GM06990 (cell line): ENCODE results near the gene USP11.

Source experiments
- DNase-seq: peaks from one replicate; pipeline ENCODE4 v3.0.0-alpha.2; 2011; ENCODE audit not compliant: insufficient read length; ENCODE audit errors: extremely low read depth
- H3K27me3 ChIP-seq: replicated peaks from 2 replicates; pipeline ENCODE4 v1.6.0; 2011; ENCODE audit warnings: low read length; ENCODE audit not compliant: control insufficient read depth, insufficient read depth
- H3K36me3 ChIP-seq: 2 replicates; pipeline ENCODE4 v1.5.1; 2011; ENCODE audit warnings: low read length; ENCODE audit not compliant: control insufficient read depth, insufficient read depth
- H3K4me3 ChIP-seq: replicated peaks from 2 replicates; pipeline ENCODE4 v1.5.1; 2011; ENCODE audit warnings: low read depth, mild to moderate bottlenecking, control low read depth, low read length
- TF ChIP-seq, protein P1 (sequence below): IDR thresholded peaks from 2 replicates; pipeline ENCODE4 v1.5.1; 2011; ENCODE audit warnings: low read length, control low read depth, mild to moderate bottlenecking, inconsistent platforms; ENCODE audit not compliant: insufficient read depth, poor library complexity, severe bottlenecking

The USP11 gene

DNA sequence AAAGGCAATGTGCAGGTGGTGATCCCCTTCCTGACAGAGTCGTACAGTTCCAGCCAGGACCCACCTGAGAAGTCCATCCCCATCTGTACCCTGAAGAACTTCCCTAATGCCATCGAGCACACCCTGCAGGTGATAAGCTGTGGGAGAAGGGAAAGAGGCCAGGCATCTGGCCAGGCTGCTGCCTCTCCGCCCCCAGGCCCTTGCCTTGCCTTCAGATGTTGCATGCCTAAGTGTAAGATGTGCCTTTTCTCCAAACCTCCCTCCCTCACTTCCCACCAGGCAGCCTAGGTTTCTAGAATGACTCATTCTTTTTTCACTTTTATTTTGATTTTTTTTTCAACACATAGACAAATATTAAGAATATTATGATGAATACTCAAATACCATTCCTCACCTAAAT lies 26.5 kb upstream of the USP11 start:
- Histone ChIP-seq H3K27me3 (no peaks in the 10 kb centered on the region), H3K4me3 (no peak overlapping the region), H3K36me3 (peaks cover 66% of the 10 kb centered on the region)
- TF ChIP-seq, protein P1, sequence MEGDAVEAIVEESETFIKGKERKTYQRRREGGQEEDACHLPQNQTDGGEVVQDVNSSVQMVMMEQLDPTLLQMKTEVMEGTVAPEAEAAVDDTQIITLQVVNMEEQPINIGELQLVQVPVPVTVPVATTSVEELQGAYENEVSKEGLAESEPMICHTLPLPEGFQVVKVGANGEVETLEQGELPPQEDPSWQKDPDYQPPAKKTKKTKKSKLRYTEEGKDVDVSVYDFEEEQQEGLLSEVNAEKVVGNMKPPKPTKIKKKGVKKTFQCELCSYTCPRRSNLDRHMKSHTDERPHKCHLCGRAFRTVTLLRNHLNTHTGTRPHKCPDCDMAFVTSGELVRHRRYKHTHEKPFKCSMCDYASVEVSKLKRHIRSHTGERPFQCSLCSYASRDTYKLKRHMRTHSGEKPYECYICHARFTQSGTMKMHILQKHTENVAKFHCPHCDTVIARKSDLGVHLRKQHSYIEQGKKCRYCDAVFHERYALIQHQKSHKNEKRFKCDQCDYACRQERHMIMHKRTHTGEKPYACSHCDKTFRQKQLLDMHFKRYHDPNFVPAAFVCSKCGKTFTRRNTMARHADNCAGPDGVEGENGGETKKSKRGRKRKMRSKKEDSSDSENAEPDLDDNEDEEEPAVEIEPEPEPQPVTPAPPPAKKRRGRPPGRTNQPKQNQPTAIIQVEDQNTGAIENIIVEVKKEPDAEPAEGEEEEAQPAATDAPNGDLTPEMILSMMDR: no peak
- DNase-seq: no peak

DNA sequence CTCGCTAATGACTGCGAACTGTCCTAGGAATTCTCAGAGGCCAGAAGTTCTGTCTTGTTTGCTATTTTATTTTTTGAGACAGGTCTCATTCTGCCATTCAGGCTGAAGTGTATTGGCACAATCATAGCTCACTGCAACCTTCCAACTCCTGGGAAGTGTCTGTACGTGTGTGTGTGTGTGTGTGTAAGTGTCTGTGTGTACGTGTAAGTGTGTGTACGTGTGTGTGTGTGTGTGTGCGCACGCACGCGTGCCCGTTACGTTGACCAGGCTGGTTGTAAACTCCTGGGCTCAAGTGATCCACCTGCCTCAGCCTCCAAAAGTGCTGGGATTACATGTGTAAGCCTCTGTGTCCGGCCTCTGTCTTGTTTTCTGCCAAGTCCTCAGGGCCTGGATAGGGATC lies 24.7 kb upstream of the USP11 start:
- no peaks in the 10 kb centered on the region for H3K27me3 ChIP-seq
- TF ChIP-seq, protein P1: no peak
- no peak overlapping the region for H3K4me3 ChIP-seq
- DNase-seq: no peak
- H3K36me3 ChIP-seq: peaks cover 61% of the 10 kb centered on the region

DNA sequence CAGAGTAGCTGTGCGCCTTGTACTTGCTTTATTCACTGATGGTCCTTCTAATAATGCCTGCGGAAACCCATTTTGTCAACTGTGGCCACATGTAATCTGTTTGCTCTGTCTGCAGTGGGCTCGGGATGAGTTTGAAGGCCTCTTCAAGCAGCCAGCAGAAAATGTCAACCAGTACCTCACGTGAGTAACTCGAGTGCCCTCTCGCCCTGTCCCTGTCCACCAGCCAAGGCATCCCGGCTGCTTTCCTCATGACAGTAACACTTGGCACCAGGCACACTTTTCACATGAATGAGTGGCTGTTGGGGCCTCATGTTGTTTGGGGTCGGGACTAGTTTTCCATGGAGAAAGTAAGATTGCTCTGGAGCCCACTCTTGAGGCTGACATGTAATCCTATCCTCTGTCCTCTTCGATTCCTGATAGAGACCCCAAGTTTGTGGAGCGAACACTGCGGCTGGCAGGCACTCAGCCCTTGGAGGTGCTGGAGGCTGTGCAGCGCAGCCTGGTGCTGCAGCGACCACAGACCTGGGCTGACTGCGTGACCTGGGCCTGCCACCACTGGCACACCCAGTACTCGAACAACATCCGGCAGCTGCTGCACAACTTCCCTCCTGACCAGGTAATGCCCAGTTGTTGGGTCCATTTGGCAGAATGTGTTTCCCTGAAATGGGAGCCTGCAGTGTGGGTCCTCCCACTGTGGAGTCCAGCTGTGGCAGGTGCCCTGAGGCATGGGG lies 23.1 kb upstream of the USP11 start:
- H3K27me3 ChIP-seq: no peaks in the 10 kb centered on the region
- no peak overlapping the region for H3K4me3 ChIP-seq
- TF ChIP-seq, protein P1: no peak
- peaks cover 69% of the 10 kb centered on the region for H3K36me3 ChIP-seq
- DNase-seq: no peak

DNA sequence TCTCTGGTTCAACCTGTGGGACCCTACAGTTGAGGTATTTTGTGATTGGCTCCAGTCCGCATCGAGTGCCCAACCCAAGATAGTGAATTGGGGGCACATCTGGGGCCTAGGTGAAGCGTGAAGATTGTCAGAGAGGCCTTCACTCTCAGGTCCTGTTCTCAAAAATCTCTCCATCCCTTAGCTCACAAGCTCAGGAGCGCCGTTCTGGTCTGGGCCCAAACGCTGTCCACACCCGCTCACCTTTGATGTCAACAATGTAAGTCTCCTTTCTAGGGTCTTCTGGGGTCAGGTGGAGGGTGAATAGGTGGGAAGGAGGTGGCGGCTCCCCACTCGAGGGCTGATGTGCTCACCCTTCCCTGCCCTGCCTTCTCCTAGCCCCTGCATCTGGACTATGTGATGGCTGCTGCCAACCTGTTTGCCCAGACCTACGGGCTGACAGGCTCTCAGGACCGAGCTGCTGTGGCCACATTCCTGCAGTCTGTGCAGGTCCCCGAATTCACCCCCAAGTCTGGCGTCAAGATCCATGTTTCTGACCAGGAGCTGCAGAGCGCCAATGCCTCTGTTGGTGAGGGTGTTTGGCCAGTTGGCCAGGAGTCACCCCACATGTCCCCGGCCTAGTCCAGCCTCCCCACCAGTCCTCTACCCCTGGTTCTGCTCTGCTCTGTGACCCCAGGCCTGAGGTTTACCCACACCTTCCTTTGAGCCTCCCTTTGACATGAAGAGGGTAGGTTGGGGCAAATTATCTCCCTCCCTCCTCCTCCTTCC lies 22.0 kb upstream of the USP11 start:
- no peak for DNase-seq
- H3K27me3 ChIP-seq: no peaks in the 10 kb centered on the region
- TF ChIP-seq, protein P1: no peak
- peaks cover 72% of the 10 kb centered on the region for H3K36me3 ChIP-seq
- H3K4me3 ChIP-seq: no peak overlapping the region

DNA sequence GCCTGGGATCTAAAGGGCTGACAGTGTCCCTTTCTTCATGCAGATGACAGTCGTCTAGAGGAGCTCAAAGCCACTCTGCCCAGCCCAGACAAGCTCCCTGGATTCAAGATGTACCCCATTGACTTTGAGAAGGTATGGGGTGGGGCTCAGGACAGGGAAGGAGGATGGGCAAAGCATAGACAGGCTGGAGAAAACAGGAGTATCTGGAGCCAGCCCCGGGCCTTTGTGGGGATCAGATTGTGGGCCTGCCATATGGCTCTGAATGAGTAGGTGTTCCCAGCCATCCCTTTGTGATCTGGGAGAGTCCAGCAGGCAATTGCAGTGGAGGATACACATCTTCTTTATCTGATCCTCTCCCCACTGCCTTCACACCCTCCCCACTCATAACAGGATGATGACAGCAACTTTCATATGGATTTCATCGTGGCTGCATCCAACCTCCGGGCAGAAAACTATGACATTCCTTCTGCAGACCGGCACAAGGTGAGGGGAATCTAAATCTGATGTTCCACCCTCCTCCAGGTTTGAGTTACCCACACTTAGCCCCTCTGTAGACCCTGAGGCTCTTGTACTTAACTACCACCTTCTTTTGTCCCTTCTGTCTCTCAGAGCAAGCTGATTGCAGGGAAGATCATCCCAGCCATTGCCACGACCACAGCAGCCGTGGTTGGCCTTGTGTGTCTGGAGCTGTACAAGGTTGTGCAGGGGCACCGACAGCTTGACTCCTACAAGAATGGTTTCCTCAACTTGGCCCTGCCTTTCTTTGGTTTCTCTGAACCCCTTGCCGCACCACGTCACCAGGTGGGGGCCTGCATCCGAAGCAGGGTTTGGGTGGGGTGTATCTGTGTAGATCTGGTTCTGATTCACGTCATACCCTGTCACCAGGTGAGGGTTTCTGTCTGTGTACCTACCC lies 20.2 kb upstream of the USP11 start:
- TF ChIP-seq, protein P1: no peak
- no peak for DNase-seq
- Histone ChIP-seq H3K4me3 (no peak overlapping the region), H3K27me3 (no peaks in the 10 kb centered on the region), H3K36me3 (peaks cover 64% of the 10 kb centered on the region)
